ENCODE results near the gene TTYH3.

Gene TTYH3

DNA sequence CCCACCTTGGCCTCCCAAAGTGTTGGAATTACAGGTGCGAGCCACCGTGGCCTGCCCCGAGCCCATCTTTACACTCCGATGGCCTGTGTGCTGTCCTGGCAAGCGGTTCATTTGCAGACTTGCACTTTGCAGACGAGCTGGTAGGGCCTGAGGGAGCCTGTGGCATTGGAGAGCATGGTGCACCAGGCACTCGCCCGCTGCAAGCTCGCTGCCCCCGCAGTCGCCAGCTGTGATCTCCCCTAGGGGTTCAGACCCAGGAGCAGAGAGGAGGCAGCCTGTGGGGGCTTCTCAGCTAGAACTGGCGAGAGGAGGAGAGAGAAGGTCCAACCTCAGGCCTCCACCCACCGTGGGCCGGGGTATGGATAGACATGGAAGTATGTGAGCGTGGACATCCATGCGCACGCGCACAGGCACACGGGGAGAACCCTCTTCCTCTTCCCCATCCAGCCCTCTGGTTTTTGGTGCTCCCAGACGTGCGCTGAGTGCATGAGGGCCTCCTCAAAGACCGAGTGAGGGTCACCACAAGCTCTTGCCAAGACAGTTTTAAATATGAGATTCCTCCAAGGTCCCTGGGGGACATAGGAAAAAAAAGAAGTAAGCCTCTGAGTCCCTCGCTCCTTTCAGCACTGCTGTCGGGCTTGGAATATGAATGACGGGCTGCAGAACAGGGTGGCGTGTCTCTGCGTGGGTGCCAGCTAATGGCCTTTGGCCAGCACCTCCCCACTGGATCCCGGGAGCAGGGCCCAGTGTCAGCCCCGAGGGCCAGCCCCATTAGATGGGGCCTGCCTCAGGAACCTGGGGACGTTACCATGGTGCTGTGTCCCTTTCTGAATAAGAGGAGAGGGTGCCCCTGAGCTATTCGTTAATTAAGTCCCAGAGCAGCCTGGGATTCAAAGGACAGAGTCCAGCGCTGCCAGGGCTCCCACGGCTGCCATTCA lies 15.1 kb upstream of the TTYH3 start:
- DNase-seq (ENCODE audit: low read depth), result no peak

DNA sequence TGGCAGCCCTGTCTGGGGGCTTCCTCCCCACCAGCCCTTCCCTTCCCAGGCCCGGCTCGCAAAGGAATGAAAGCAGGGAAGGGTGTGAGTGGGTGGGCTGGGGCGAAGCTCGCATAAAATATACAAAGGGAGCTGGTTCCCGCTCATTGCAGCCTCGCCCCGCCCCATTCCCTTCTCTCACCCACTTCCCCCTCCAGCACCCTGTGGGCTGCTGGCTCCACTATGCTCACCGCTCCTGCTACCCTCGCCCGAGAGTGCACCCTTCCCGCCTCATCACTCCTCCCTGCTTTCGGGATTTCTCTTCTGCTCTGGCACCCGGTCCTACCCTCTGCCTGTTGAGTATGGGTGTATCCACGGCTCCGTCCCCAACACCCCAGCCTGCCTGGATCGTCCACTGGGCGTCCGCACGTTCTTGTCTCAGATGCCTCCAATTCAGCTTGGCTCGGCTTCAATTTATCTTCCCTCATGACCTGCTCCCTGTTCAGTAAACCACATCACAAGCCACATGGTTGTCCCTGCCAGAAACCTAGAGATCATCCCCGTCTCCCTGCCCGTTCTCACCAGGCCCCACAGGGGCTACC lies 14.4 kb upstream of the TTYH3 start:
- no peak for DNase-seq (ENCODE audit: low read depth)

DNA sequence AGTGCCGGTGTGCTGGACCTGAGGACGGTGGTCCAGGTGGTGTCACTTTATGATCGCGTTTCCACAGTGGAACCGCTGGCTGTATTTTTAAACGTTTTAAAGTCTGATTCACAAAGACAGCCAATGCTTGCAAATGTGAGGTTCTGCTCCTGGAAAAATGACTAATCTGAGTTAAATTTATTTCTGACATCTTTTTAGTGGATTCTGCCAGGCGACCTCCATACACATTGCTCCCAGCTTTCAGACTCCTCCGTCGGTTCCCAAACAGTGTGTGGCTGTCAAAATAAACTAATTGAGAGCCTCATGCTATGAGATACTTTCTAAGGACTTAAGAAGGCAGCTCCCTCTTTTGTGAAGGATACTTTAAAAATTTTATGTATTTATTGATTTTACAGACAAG lies 12.7 kb upstream of the TTYH3 start:
- DNase-seq (ENCODE audit: low read depth), result no peak

GRCh38 chr7:2621061-2621828 lies 10.5 kb upstream of the TTYH3 start:
- DNase-seq (ENCODE audit: low read depth), result no peak

DNA sequence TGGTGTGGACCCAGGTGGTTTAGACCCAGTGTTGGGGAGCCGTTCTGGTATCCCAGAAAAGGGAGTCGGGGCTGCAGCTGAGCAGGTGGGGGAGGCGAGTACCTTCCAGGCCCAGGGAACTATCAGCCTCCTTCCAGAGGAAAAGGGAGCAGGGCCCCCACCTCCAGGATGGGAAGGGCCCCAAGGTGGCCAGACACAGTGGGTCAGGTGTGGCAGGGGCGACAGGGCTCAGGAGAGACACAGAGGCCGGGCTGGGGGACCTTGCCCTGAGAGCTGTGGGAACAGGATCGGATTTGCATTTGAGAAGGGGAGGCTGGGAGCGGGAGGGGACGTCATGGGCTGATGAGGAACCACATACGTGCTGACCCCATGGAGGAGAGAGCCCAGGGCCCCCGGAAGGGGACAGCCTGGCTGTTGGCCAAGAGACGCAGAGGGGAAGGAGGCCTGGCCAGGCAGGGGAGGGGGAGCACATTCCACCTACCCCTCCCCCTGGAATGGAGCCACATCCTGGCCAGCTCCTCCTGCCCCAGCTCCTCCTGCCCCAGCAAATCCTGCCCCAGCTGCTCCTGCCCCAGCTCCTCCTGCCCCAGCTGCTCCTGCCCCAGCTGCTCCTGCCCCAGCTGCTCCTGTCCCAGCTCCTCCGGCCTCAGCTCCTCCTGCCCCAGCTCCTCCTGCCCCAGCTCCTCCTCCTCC lies 9.7 kb upstream of the TTYH3 start:
- no peak for DNase-seq (ENCODE audit: low read depth)

DNA sequence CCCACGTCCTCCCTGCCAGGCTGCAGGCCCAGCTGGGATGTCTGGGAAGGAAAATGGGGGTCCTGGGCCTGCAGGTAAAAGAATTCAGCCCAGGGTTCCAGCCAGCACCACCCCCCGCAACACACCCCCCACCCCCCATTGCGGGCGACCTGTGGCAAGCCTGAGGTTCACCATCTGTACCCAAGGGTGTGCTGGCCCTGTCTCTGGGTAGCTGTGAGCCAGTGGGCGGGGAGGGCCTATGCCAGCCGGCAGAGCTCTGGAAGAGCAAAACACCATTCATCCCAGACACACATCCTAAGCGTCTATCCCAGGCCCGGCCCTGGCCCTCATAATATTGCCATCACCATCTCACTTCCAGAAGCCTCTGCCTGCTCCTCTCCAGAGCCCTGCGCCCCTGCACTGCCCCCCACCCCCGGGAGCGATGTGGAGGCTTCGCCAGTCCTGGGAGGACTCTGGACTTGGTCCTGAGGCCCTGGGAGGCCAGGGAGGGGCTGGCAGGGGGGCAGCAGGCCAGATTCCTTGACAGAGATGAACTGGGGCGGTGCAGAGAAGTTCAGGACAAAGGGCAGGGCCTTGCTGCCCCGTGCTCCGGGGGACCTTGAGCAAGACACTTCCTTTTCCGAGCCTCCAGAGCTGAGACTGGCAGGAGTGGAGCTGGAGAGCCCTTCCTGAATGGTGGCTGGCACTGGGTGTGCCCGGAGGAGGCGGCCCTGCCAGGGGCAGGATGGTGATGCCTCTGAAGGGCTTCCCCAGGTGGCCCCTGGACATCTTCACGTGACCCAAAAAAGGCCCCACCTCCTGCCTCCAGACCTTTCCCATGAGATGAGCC lies 8.7 kb upstream of the TTYH3 start:
- DNase-seq (ENCODE audit: low read depth), result no peak

GRCh38 chr7:2623698-2624014 lies 8.1 kb upstream of the TTYH3 start:
- no peak for DNase-seq (ENCODE audit: low read depth)

DNA sequence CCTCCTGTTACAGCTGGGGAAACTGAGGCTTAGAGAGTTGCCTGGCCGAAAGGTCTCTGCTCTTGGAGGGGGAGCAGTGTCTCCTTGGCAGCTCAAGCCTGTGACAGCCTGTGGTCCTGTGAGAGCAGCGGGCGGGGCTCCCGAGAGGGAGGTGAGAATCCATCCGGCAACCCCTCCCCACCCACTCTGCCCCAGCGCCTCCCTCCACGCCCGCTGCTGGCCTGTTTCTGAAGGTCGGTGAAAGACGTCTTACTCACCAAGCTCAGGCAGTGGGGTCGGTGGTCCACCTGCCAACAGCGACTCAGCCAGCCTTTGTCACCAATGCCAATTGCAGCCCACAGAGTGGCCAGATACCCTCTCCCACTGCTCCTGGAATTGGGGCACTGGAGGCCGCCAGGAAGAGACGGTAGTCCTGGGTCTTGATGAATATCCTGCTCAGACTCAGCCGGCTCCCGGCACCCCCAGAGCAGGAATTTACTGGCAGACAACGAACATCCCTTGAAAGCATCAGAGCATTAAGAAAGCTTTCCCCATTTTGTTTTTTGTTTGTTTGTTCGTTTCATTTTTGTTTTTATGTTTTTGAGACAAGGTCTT lies 7.4 kb upstream of the TTYH3 start:
- no peak for DNase-seq (ENCODE audit: low read depth)

DNA sequence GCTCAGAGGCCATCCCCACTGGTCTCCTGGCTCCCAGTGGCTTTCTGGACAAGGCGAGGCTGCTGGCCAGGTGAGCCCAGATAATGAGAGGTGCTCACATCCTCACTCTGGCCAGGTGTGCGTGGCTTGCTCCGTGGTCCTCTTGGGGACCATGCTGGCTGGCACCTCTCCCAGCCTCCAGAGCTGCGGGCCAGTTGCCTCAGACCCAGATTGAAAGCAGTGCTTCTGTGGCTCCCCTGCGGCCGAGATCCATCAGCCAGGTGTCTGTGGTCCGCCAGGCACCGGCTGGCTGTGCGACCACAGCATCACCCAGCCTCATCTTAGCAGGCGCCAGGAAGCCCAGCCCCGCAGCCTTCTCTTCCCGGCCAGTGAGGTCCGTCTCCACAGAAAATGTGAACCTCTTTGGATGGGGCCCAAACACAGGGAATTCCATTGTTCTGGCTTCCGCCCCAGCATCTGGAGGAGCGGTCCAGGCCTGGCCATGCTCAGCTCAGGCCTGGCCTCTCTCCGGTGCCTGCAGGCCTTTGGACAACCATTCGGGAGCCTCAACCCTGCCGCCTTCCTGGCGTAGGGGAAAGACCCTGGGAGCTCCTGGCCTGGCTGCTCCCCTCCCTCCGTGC lies 5.2 kb upstream of the TTYH3 start:
- DNase-seq (ENCODE audit: low read depth), result no peak

- no peak for DNase-seq (ENCODE audit: low read depth)
These were observed 4.3 kb upstream of the TTYH3 start for GRCh38 chr7:2627258-2628129.

DNA sequence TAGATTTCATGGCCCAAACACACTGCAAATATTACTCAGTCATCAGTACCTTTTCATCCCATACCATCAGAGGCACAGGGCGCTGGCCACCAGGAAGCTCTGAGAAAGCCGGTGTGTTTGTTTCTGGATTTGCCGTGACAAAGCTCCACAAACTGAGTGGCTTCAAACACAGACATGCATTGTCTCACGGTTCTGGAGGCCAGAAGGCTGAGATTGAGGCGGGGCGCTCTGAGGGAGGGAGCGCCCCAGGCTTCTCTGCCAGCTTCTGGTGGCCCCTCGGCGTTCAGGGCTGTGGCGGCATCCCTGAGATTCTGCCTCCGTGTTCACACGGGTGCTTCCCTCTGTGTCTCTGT lies 3.7 kb upstream of the TTYH3 start:
- no peak for DNase-seq (ENCODE audit: low read depth)

DNA sequence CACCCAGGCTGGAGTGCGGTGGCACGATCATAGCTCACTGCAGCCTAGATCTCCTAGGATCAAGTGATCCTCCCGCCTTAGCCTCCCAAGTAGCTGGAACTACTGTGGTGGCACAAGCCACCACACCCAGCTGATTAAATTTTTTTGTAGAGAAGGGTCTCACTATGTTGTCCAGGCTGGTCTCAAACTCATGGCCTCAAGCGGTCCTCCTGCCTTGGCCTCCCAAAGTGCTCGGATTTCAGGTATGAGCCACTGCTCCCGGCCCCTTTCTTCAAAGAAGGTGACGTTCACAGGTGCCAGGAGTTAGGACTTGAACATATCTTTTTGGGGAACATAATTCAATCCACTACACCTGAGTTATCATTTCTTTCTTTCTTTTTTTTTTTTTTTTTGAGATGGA lies 2.9 kb upstream of the TTYH3 start:
- no peak for DNase-seq (ENCODE audit: low read depth)

- DNase-seq (ENCODE audit: low read depth), result no peak
These were observed 1.8 kb upstream of the TTYH3 start for GRCh38 chr7:2629746-2630681.

DNA sequence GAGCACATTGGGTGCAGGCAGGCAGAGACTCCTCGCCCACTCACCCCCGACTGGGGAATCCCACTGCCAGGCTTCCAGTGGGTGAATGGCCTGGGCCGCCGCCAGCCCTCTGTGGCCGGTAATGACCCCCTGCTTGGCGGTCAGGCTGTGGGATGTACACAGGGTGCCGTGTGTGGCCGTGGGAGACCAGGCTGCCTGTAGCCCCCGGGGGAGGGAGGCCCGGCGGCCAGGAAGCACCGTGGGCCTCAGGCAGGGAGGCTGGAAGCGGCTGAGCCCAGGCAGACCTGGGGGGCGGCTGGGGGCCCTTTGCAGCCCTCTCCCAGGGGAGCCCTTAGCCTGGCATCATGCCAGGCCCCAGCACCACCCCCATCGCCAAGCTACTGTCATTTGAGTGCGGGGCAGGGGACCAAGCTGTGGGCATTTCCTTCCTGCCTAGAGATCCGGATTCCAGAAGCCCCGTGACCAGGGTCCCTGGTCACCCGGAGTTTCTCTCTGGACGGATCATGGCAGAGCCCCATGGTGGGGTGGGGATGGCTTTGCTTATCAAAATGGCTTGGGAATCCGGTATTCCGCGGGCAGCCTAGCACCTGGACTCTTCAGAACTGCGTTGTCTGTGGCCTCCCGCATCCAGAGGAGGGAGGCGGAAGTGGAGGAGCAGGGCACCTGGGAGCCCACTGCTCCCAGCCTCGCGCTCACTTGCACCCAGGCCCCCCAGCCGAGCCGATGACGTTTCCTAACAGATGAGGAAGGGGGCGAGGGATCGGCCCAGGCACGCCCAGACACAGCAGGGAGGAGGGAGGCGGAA lies 1.1 kb downstream of the TTYH3 start:
- peak; percentile 48 for DNase-seq (ENCODE audit: low read depth)

- DNase-seq (ENCODE audit: low read depth), result peak; percentile 44
These were observed 1.9 kb downstream of the TTYH3 start for GRCh38 chr7:2633538-2634266.

DNA sequence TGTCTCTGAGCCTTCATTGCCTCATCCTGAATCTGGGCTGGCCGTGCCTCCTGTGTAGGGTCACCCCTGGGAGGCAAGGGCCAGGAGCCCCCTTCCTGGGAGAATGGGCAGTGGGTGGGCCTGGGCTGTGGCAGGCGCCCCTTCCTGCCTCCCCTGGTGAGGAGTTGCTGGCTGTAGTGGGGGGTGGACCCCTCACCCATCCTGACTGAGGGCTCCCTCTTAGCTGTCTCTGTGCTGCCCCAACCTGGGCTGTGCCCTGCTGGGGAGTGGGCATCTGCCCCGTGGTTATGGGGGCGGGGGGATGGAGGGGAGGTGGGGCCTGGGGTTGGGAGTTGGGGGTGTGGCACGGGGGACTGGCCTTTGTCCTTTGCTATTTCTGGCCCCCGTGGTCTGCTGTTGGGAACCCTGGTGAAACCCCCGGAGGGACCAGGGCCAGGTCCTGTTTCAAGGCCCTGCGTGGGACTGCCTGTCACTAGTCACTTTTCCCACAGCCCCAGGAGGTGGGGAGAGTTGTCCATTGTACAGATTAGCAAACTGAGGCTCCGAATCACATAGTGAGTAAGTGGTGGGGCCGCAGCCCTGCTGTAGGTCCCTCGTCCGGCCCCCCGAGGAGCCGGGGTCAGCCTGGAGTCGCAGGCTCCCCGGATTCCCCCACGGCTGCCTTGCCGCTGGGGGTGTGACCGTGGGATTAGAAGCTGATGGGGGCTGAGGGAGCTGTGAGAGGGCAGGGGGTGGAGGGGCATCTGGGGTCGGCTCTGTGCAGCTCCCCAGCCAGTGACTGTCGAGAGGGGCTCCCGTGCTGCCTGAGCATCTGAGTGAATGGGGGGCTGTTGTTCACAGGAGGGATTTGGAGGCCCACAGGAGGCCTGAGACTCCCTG lies 2.7 kb downstream of the TTYH3 start:
- DNase-seq (ENCODE audit: low read depth), result no peak

Measured in activated T-cell treated with anti-CD3 and anti-CD28 coated beads for 48 hours (primary cell).